Embryonic facial prominence (tissue), 1 donor: ENCODE measurements around the gene CENPP.

ENCODE experiments used
- DNase-seq: peaks from one replicate; pipeline ENCODE4 v3.0.0-alpha.2; 2016; ENCODE audit errors: extremely low spot score

CENPP gene

DNA sequence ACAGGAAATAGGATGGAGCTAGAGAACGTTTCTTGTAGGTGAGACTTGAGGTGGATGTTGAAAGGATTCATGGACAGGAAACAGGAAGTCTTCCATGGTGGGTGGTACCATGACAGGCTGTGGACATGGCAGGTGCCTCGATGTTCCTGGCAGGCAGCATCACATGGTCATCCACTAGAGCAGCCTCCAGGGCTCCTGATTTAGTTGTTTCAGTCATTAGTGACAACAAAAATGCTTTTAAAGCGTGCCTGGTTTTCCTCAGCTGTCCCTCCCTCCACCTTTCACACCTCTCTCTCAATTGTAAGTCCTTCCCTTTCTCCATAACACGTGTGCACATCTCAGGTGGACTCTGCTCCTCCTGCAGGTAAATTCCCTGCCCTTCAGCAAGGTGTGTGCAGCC, 181.7 kb downstream of the CENPP start:
- no peak for DNase-seq

DNA sequence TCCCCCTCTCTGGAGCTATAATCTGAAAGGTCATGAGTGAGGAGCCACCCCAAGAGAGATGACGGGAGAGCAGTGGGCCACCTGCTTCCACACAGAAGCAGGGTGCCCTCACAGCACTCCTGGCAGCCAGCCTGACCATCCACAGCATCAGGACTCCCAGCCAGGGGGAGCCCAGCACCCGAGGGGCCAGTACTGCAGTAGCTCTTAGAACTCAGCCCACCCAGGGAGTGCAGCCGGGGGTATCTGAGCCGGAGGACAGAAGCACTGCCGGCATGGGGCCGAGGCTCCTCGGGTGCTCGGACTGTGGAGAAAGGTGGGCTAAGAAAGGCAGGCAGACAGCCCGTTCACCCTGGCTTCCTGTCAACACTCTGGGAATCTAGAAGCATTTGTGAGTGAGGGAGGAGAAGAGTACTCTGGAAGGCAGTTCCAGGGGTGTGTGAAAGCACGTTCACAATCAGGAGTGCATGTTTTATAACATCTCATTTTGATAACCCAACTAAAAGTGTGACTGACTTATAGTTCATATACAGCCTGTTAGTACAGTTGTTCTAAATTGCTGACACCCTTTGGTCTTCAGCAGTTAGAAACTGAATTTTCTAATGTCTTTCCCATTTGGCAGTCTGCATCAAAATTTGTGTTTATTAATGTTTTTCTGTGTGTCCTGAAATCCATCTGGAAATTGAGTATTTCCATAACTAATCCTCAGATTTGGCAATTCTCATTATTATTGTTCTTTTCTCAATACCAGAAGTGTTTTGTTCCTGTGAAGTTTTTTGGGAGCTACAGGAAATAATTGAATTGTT, 182.5 kb downstream of the CENPP start:
- no peak for DNase-seq

- no peak for DNase-seq
Observed at GRCh38 chr9:92509050-92509449, 183.3 kb downstream of the CENPP start.

DNA sequence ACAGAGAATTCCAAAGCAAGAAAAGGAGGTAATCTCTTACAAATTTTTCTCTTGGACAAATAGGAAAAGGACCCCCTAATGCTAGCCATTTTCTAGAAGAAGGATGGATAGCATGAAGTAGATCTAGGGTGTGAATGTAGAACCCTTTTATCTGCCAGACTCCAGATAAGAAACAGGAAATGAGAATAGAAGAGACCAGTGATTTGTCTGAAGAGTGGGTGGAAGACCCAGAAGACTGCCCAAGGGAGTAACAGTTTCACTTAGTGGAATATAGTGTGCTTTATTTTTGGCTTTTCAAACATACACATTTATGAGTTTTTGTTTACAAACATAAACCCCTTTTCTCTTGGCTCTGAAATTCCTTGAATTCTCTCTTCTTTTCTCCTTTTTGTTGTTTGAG, 185.0 kb downstream of the CENPP start:
- DNase-seq = no peak

- DNase-seq = no peak
Observed at GRCh38 chr9:92512622-92513021, 186.9 kb downstream of the CENPP start.

DNA sequence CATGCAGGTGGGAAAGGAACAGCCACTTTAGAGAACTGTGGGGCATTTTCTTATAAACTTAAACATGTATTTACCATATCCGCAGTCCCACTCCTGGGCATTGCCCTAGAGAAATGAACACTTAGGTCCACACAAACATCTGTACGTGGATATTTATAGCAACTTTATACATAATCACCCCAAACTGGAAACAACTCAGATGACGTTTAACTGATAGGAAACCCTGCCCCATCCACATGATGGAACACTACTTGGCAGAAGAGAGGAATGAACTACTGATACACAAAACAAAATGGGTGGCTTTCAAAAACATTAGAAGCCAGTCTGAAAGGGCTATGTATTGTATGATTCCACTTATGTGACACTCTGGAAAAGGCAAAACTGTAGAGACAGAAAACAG, 187.6 kb downstream of the CENPP start:
- no peak for DNase-seq

GRCh38 chr9:92514635-92515034, 188.9 kb downstream of the CENPP start:
- DNase-seq = no peak

- DNase-seq = no peak
Observed at GRCh38 chr9:92516521-92516920, 190.8 kb downstream of the CENPP start.

DNA sequence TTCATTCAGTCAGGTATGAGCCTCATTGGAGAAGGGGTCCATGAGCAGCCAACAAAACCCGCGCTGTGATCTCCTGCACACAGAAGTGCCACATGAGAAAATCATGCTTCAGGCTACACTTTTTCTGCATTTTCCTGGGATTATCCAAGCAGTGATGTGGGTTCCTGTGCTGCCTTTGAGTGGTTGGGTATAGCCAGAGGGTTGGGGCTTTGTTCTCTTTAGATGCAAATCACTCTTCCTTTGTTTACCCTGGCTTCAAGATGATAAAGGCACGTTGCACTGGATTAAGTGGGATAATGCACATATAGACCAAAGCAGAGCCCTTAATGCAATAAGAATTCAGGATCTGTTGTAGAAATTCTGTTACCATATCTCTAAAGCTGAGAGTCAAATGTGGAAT, 191.3 kb downstream of the CENPP start:
- no peak for DNase-seq

DNA sequence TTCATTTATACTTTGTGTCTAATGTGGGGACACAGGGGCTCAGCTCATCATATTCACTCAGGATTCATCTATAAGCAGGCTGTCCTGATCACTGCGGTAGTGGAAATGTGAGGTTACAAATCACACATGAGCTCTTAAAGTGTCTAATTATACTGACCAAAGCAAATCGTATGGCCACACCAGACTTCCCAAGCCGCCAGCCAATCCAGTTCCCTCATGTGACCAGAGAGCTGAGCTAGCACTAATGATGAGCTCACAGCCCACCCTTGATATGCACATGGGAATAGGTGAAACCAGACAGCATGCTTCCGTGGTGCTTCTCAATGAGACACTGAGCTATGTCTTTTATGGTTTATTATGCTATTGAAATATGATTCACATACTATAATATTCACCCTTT, 192.4 kb downstream of the CENPP start:
- DNase-seq = no peak

GRCh38 chr9:92520837-92521236, 195.1 kb downstream of the CENPP start:
- no peak for DNase-seq

DNA sequence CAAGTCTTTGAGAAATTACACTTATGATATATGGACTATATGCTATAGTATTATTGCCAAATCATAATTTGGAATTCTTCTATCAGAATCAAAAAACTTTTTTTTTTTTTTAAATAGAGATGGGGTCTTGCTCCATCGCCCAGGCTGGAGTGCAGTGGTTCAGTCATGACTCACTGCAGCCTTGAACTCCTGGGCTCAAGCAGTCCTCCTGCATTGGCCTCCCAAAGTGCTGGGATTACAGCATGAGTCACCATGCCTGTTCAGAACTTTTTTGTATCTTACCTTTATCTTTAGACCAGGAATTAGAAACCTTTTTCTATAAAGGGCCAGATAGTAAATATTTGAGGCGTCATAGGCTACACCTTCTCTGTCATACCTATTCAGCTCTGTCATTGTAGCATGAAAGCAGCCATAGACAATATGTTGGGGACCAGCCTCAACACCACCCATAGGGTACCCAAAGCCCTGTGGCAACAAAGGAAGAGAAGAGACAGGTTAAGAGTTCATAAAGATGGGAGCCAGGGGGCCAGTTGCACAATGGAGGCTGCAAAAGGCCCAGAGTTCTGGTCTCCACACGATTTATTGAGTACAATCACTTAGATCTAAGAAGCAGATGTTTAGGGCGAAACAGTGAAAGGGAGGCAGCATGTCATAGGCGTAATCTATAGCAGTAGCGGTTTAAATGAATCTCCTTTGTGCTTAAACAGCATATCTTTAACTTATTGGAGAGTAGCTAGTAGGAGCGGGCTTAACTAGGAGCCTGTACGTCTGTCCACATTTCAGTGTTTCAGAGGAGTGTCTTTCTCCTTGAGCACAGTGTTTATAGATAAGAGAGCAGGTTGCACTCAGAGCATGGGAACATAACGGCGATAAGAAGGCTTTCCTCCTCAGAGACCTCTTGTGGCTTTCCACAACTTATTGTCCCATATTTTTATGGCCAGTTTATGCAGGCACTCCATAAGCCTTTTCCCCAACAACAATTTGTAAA, 197.5 kb downstream of the CENPP start:
- no peak for DNase-seq

GRCh38 chr9:92524881-92525280, 199.1 kb downstream of the CENPP start:
- DNase-seq = no peak

- DNase-seq = no peak
Observed at GRCh38 chr9:92525306-92525705, 199.6 kb downstream of the CENPP start.

DNA sequence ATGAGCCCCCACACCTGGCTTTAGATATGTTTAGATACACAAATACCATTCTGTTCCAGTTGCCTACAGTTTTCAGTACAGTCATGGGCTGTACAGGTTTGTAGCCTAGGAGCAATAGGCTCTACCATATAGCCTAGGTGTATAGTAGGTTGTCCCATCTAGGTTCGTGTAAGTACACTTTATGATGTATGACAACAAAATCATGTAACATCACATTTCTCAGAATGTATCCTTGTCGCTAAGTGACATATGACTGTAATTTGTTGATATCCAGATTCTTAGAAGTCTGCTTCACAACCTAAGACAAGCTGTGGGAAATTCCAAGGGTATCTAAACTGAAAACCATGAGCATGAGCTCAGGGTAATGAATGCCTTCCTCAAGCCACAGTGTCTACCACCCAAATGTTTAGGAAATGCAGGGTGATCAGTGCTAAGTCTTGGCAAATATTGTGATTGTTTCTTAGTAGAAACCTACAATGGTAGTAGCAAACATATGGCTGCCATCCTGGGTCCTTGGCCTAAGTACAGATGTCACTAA, 201.6 kb downstream of the CENPP start:
- DNase-seq = no peak

DNA sequence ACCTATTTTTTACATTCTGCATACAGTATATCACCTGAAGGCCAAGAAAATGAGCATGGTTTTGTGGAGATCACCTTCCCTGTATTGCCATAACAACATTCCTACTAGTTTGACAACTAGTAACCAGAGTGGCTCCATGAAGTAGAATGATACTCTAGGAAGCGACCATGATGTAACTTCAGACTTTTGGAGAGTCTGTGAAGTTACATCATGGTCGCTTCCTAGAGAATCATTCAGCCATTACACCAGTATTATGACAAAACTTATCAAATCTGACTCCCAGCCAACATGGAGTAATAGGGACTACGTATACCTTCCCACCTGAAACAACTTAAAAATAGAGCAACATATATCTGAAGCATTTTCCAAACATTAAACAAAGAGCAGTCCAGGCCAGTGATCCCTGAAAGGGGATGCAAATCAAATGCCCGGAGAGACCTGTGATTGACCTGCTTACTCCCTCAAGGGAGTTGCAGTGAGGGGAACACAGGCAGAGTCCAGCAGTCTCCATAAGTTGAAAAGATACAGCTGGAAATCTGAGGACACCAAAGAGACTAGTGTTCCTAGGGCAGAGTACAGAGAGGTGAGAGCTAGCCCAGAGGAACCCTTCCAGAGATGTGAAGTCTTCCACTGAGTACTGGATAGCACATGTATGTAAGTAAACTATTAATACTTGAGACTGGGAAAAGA, 202.2 kb downstream of the CENPP start:
- DNase-seq = no peak

GRCh38 chr9:92528522-92528849, 202.7 kb downstream of the CENPP start:
- DNase-seq = no peak

- no peak for DNase-seq
Observed at GRCh38 chr9:92529124-92529523, 203.4 kb downstream of the CENPP start.

GRCh38 chr9:92530893-92531292, 205.1 kb downstream of the CENPP start:
- no peak for DNase-seq

- DNase-seq = no peak
Observed at GRCh38 chr9:92534204-92534603, 208.5 kb downstream of the CENPP start.

DNA sequence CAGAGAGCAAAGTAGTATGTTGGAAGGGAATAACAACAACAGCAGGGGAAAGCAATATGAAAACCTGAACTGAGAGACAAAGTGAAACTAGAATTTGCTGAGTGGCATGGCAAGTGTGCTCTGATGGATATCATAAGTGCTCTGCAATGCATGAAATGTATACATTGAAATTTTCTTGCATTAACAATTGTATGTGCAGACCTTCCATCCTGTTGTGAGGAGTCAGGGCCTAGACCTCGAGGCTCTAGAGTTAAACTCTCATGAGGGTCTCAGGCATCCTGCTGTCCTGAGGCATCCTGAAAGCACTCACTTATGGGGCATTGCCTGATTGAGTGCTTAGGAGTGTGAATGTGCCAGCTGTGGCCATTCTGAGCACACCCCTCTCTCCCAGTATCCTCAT, 208.9 kb downstream of the CENPP start:
- no peak for DNase-seq
